ENCODE data around the gene TSEN2. TPM values are rescaled to one million over a fixed set of nuclear protein-coding genes. Genes with fewer than 3 reads are reported as not detected.

TSEN2 gene
- polyA plus RNA-seq, 3 donors = 3.2 to 7.3 (median 3.9) TPM

DNA sequence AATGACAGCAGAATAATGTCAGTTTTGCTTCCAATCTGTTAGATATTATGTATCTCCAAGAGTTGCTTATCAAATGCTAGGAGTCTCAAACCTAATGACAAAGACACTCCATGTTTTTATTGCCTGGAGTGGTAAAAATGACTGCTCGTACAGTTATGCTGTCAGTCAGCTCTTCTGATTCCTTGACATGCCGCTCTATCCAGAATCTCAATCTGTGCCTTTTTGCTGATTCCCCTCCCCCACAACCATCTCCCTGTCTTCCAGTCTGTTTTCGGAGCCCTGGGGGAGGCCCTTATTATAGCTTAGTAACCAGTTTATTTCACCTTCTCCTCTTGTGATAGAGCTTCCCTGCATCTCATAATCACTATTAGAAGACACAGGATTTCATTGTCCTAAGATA, 75.2 kb downstream of the TSEN2 start:
- DNase-seq = no peak
- Mint-ChIP-seq H3K9me3 (no peaks in the 10 kb centered on the region), H3K4me1 (peaks cover 52% of the 10 kb centered on the region), H3K36me3 (peaks cover 0 to 4% of the 10 kb centered on the region in 2 donors), H3K27ac (peak overlapping the region in 1 of 7 donors; percentile 46), H3K27me3 (ENCODE audit: low read depth in 3 of 3) (peaks cover 4 to 16% (median 13%) of the 10 kb centered on the region in 3 donors), H3K4me3 (no peak overlapping the region)
- H3K4me2 ChIP-seq (replicated peaks; ENCODE audit: extremely low read depth, low read length, poor library complexity, severe bottlenecking) = no peak overlapping the region
- H3K27ac ChIP-seq (ENCODE audit: low read depth in 1 of 2, low read length in 2 of 2) = peak overlapping the region in 1 of 2 donors; percentile 24
- no peak overlapping the region for H2AFZ ChIP-seq (ENCODE audit: insufficient read depth, low read depth, low read length, poor library complexity, severe bottlenecking)
- no peaks in the 10 kb centered on the region for H3K36me3 ChIP-seq (replicated peaks in 1 of 2; ENCODE audit: control insufficient read depth in 1 of 2, insufficient read depth in 2 of 2, low read length in 2 of 2)
- TF ChIP-seq, protein P1, sequence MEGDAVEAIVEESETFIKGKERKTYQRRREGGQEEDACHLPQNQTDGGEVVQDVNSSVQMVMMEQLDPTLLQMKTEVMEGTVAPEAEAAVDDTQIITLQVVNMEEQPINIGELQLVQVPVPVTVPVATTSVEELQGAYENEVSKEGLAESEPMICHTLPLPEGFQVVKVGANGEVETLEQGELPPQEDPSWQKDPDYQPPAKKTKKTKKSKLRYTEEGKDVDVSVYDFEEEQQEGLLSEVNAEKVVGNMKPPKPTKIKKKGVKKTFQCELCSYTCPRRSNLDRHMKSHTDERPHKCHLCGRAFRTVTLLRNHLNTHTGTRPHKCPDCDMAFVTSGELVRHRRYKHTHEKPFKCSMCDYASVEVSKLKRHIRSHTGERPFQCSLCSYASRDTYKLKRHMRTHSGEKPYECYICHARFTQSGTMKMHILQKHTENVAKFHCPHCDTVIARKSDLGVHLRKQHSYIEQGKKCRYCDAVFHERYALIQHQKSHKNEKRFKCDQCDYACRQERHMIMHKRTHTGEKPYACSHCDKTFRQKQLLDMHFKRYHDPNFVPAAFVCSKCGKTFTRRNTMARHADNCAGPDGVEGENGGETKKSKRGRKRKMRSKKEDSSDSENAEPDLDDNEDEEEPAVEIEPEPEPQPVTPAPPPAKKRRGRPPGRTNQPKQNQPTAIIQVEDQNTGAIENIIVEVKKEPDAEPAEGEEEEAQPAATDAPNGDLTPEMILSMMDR (IDR thresholded peaks at IDR 0.05) = no peak
- 90% methylated on average over 2 of the region's 3 CpGs for WGBS (ENCODE audit: insufficient coverage)
- H3K79me2 ChIP-seq (ENCODE audit: insufficient read depth, low read length) = peaks cover 74% of the 10 kb centered on the region
- H3K9ac ChIP-seq (ENCODE audit: insufficient read depth, low read length, poor library complexity, severe bottlenecking) = no peak overlapping the region
- no peaks in the 10 kb centered on the region for H3K27me3 ChIP-seq (ENCODE audit: control insufficient read depth in 2 of 2, insufficient read depth in 2 of 2, low read length in 2 of 2)
- intact Hi-C loops (cut with micrococcal nuclease) = loop anchor here in 1 of 2 donors (5.0 kb wide), 2 partner anchors 103 to 283 kb away; partner anchors contain the start of genes RAF1 and RPL32
- H3K9me3 ChIP-seq (replicated peaks in 1 of 2; ENCODE audit: control insufficient read depth in 1 of 2, insufficient read depth in 1 of 2, low read length in 2 of 2) = no peaks in the 10 kb centered on the region
- peaks cover 28 to 37% of the 10 kb centered on the region in 2 donors for H3K4me1 ChIP-seq (ENCODE audit: control insufficient read depth in 1 of 2, insufficient read depth in 2 of 2, low read length in 2 of 2)
- no peak overlapping the region for H3K4me3 ChIP-seq (replicated peaks in 1 of 3; ENCODE audit: low read depth in 2 of 3, low read length in 3 of 3)
- peaks cover 47% of the 10 kb centered on the region for H4K20me1 ChIP-seq (ENCODE audit: insufficient read depth, low read length)

GRCh38 chr3:12560505-12561190, 76.4 kb downstream of the TSEN2 start:
- H3K4me3 Mint-ChIP-seq = no peak overlapping the region
- Histone ChIP-seq H3K4me3 (replicated peaks in 1 of 3; ENCODE audit: low read depth in 2 of 3, low read length in 3 of 3) (no peak overlapping the region), H3K4me2 (replicated peaks; ENCODE audit: extremely low read depth, low read length, poor library complexity, severe bottlenecking) (no peak overlapping the region), H3K9ac (ENCODE audit: insufficient read depth, low read length, poor library complexity, severe bottlenecking) (no peak overlapping the region), H2AFZ (ENCODE audit: insufficient read depth, low read depth, low read length, poor library complexity, severe bottlenecking) (no peak overlapping the region), H3K36me3 (replicated peaks in 1 of 2; ENCODE audit: control insufficient read depth in 1 of 2, insufficient read depth in 2 of 2, low read length in 2 of 2) (no peaks in the 10 kb centered on the region), H3K9me3 (replicated peaks in 1 of 2; ENCODE audit: control insufficient read depth in 1 of 2, insufficient read depth in 1 of 2, low read length in 2 of 2) (peaks cover 0 to under 1% of the 10 kb centered on the region in 2 donors), H3K27me3 (ENCODE audit: control insufficient read depth in 2 of 2, insufficient read depth in 2 of 2, low read length in 2 of 2) (no peaks in the 10 kb centered on the region), H3K79me2 (ENCODE audit: insufficient read depth, low read length) (peaks cover 85% of the 10 kb centered on the region), H3K4me1 (ENCODE audit: control insufficient read depth in 1 of 2, insufficient read depth in 2 of 2, low read length in 2 of 2) (peaks cover 28 to 35% of the 10 kb centered on the region in 2 donors), H3K27ac (ENCODE audit: low read depth in 1 of 2, low read length in 2 of 2) (peak overlapping the region in 1 of 2 donors; percentile 22), H4K20me1 (ENCODE audit: insufficient read depth, low read length) (peaks cover 52% of the 10 kb centered on the region)
- no peak for DNase-seq
- 100% methylated on average over 1 of the region's 5 CpGs for WGBS (ENCODE audit: insufficient coverage)
- TF ChIP-seq, protein P1 (IDR thresholded peaks at IDR 0.05) = no peak
- peak overlapping the region in 1 of 7 donors; percentile 57 for H3K27ac Mint-ChIP-seq
- H3K27me3 Mint-ChIP-seq (ENCODE audit: low read depth in 3 of 3) = peaks cover 0 to 6% (median 5%) of the 10 kb centered on the region in 3 donors
- H3K4me1 Mint-ChIP-seq = peaks cover 51% of the 10 kb centered on the region
- H3K36me3 Mint-ChIP-seq = peaks cover 2 to 13% of the 10 kb centered on the region in 2 donors
- H3K9me3 Mint-ChIP-seq = peaks cover 0 to 6% (median 0%) of the 10 kb centered on the region in 7 donors
- intact Hi-C loops (cut with micrococcal nuclease) = no loop called here

All from CD14-positive monocyte (primary cell).